GM12865 (cell line): ENCODE measurements around the gene GSTO2.
A peak's percentile ranks its signal among the peaks of the same experiment; 100 is the strongest.

Experiments used
- DNase-seq: peaks from one replicate; pipeline ENCODE4 v3.0.0; 2010; ENCODE audit warnings: low read depth
- H3K4me3 ChIP-seq: 2 replicates; pipeline ENCODE4 v1.5.1; 2011; ENCODE audit warnings: mild to moderate bottlenecking, low read depth, low read length, control low read depth
- TF ChIP-seq, protein P1 (sequence below): IDR thresholded peaks from 2 replicates; pipeline ENCODE4 v1.5.1; 2011; ENCODE audit warnings: low read length, control low read depth, low read depth, inconsistent platforms; ENCODE audit not compliant: insufficient read depth; ENCODE audit errors: missing control alignments

The GSTO2 gene

DNA sequence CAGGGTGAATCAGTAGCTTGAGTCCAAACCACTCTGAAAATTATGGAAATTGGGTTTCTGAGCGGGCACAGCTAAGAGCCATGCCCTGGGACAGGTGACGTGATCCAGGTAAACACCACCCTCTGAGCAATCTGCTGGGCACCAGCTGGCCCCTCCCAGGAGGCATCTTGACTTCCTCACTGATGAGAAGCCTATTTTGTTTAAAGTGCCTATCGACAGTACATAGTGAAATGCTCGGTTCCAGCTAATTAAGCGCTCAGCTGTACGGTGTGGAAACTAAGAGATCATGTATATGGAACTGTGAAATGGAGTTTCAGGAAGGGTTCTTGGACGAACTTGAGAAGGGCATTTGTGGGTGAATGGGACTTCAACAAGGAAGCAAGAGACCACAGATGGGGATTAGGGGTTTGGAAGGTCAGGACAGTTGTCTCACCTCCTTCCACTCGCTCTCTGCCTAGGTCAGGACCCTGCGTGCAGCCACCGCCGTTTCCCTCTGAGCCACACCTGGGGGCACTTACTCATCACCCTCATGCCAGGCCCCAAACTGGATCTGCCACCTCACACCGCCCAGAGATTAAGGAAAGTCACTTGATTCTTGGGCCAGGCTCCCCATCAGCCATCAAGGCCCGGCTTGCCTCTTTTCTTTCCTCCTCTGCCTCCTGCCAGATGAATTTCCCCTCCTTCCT is 66.1 kb downstream of the GSTO2 start:
- TF ChIP-seq, protein P1, sequence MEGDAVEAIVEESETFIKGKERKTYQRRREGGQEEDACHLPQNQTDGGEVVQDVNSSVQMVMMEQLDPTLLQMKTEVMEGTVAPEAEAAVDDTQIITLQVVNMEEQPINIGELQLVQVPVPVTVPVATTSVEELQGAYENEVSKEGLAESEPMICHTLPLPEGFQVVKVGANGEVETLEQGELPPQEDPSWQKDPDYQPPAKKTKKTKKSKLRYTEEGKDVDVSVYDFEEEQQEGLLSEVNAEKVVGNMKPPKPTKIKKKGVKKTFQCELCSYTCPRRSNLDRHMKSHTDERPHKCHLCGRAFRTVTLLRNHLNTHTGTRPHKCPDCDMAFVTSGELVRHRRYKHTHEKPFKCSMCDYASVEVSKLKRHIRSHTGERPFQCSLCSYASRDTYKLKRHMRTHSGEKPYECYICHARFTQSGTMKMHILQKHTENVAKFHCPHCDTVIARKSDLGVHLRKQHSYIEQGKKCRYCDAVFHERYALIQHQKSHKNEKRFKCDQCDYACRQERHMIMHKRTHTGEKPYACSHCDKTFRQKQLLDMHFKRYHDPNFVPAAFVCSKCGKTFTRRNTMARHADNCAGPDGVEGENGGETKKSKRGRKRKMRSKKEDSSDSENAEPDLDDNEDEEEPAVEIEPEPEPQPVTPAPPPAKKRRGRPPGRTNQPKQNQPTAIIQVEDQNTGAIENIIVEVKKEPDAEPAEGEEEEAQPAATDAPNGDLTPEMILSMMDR = no peak
- no peak overlapping the region for H3K4me3 ChIP-seq
- DNase-seq = no peak

DNA sequence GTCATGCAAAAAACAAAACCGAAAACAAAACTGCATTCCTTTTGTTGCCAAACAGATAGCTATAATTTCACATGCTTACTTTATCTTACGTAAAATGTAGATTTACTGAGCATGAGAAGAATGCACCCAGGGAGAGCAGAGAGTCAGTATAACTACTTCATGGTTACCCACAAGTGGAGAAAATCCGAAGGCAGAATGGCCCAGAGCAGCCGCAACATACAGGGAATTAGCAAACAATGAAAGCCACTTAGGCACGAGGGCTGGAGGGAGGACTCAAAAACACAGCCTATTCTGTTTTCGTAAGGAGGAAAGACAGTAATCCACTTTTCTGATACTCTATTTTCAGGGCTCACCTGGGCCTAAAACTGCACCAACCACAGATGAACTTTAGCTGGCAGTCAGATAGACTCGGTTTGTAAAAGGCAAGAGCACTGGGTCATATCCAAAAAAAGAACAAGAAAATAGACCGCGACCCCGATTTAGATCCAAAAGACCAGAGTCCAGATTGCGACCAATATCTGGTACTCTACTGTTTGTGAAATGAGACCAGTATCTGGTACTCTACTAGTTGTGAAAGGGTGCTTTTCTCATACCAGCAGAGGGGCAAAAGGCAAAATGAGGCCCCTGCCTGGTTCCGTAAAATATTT is 68.0 kb downstream of the GSTO2 start:
- TF ChIP-seq, protein P1 = no peak
- peak; percentile 33 for DNase-seq
- peak overlapping the region; percentile 92 for H3K4me3 ChIP-seq

DNA sequence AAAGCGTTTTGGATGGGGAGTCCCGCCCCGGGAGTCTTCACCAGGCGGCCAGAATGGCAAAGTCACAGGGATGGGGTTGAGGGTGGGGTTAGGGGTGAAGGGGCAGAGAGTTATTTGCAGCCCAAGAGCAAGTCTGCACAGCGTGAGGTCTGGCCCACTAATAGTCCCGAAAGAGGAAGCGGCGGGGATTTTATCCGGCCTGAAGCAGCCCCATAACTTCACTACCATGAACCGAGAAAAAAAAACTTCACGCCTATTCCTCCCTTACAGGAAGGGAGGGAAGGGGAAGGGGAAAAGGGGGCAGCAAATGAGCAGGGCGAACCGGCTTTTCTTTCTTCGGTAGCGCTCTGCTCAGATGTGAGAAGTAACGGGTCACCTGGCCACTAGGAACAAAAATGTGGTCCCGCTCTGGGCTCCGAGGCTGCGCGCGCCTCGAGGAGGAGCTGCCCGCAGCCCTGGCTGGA is 68.6 kb downstream of the GSTO2 start:
- DNase-seq = peak; percentile 73
- H3K4me3 ChIP-seq = peak overlapping the region; percentile 92
- TF ChIP-seq, protein P1 = no peak

DNA sequence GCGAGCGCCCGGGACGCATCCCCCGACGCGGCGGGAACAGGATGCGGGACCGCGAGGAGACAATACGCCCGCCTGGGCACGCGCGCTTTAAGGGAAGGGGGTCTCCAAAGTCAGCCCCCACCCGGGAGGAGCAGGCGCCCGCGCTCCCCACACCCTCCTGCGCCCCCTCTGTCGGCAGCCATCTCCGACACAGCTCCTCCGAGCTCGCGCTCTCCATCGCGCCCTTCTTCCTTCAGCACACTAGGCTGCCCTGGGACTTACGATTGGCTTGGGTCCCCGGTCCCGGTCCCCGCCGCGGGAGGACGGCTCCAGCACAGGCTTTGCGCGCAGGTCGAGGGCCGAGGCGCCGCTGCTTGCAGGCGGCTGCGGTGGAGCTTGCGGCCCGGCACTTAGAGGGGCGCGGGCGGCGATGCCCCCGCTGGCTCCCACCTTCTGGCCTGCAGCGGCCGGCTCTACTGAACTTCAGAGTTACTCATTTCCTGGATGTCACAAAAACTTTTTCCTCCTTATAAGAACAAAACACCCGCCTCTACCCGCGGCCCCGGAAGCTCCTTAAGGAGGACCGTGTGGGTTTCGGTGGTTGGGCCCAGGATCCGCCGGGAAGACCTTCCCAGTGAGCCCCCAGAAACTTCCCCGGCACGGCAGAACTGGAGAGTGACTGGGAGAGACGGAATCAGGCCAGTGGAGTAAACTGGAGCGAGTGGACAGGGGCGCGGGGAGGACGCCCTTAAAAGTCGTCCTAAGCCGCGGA is 69.2 kb downstream of the GSTO2 start, which contains the start of gene ITPRIP:
Gene ITPRIP, minus strand, starts transcription at position 481 of the 751 bp plus-strand sequence. CDS start 22,414 bp downstream, outside the sequence.
- DNase-seq = peak; percentile 80

DNA sequence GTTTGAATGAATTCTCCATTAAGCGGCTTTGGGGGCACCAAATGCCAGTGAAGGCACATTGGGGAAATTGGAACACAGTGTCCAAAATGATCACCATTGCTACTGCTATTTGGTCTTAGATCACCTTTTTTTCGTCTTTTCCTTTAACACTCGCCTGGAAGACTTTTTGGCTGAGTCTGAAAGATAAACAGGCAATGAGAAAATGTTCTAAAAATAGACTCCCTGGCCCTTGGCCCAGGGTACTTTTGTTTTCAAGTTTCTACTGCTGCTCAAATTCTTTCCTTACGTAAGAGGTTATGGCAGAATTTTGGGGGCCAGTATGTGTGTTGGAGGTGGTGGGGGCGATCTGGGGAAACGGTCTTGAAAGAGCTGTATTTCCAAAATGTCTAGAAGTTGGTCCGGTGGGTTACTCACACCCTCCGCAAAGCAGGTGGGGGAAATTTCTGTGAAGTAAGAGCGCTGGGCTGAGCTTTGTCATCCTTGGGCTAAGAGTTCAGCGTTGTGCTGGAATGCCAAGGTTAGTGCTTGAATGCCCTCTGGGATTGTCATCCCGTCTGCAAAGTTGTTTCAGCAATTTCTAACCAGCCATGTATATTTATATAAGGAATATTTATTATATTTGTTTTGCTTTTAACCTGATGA is 70.6 kb downstream of the GSTO2 start:
- H3K4me3 ChIP-seq = no peak overlapping the region
- TF ChIP-seq, protein P1 = no peak
- DNase-seq = no peak

More for the DNA sequence above, 69.2 kb downstream of the GSTO2 start, which contains the start of gene ITPRIP:
- TF ChIP-seq, protein P1 = peak; percentile 35
- peak within 1 kb of the TSS; percentile 92 for H3K4me3 ChIP-seq

DNA sequence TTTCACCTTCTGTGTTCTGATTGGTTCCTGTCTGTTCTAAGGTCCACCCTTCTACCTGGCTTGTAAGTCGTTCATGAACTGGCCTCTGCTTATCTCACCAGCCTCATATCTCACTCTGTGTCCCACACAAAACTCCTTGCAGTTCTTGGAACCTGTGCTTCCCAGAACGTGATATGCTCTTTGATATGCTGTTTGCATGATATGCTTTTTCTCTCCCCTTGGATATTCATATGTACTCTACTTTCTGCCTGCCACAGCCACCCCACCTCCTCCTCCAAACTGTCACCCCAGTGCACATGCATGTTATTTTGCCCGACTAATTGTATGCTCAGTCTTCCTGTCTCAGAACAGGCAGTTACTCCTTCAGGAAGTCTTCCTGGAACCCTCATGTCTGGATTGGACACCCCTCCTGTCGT is 71.1 kb downstream of the GSTO2 start:
- no peak for DNase-seq
- TF ChIP-seq, protein P1 = no peak
- no peak overlapping the region for H3K4me3 ChIP-seq
